GM21619 (cell line): ENCODE measurements around the gene KRTAP5-2.
"Not testable (repeated sequence)": the region's sequence is repeated elsewhere in the genome, so short reads cannot be mapped to it uniquely, and the experiment has no call there.

ENCODE experiments used
- ATAC-seq: cut with Tn5 transposase; IDR thresholded peaks from one replicate; pipeline ENCODE4 v1.9.1; 2021; ENCODE audit not compliant: unreplicated experiment

Gene KRTAP5-2, protein sequence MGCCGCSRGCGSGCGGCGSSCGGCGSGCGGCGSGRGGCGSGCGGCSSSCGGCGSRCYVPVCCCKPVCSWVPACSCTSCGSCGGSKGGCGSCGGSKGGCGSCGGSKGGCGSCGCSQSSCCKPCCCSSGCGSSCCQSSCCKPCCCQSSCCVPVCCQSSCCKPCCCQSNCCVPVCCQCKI

GRCh38 chr11:1597994-1598380 is at the start of gene KRTAP5-2:
Gene KRTAP5-2, minus strand, starts transcription at chr11:1598294. Its CDS starts 44 bp downstream, at chr11:1598250.
- ATAC-seq, result no peak

DNA sequence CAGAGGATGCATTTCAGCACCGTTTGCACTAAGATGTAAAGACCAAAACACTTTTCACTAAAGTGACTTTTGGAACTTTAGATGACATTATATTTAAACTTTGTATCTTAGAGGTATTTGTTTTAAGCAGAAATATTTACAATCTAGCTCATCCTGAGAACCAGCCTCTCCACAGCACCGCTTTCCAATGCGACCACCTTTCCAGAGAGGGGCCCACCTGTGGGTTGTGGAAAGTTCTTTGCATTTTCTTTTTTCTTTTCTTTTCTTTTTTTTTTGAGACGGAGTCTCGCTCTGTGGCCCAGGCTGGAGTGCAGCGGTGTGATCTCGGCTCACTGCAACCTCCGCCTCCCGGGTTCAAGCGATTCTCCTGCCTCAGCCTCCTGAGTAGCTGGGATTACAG is 48.4 kb upstream of the KRTAP5-2 start:
- ATAC-seq, result not testable (repeated sequence)

- no peak for ATAC-seq
Observed at GRCh38 chr11:1645357-1645821, 47.3 kb upstream of the KRTAP5-2 start.

GRCh38 chr11:1644601-1645356 is 46.7 kb upstream of the KRTAP5-2 start:
- ATAC-seq, result no peak

DNA sequence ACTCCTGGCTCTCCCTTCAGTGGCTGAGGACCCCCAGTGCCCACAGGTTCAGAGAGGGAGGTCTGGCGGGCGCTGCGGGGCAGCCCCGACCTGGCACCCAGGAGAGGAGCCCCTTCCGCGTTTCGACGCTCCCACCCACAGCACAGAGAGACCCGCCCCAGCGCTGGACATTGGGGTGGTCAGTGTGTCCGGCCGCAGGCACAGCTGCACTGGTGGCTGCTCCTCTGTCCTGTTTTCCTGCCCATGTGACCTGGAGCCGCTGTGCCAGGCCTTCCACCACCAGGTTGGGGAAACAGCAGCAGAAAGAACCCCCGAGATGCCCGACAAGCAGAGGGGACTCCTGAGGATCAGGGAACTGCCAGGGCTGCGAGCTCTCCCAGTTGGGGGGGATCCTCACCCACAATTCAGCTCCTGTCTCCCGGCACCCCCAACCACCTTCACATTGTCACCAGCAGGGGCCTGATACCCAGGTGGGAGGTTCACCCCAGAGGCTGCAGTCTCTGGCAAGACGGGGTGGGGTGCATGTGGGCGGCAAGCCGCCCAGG is 45.1 kb upstream of the KRTAP5-2 start:
- ATAC-seq, result no peak

- no peak for ATAC-seq
Observed at GRCh38 chr11:1642288-1643145, 44.4 kb upstream of the KRTAP5-2 start.

GRCh38 chr11:1641096-1641495 is 43.0 kb upstream of the KRTAP5-2 start:
- no peak for ATAC-seq

DNA sequence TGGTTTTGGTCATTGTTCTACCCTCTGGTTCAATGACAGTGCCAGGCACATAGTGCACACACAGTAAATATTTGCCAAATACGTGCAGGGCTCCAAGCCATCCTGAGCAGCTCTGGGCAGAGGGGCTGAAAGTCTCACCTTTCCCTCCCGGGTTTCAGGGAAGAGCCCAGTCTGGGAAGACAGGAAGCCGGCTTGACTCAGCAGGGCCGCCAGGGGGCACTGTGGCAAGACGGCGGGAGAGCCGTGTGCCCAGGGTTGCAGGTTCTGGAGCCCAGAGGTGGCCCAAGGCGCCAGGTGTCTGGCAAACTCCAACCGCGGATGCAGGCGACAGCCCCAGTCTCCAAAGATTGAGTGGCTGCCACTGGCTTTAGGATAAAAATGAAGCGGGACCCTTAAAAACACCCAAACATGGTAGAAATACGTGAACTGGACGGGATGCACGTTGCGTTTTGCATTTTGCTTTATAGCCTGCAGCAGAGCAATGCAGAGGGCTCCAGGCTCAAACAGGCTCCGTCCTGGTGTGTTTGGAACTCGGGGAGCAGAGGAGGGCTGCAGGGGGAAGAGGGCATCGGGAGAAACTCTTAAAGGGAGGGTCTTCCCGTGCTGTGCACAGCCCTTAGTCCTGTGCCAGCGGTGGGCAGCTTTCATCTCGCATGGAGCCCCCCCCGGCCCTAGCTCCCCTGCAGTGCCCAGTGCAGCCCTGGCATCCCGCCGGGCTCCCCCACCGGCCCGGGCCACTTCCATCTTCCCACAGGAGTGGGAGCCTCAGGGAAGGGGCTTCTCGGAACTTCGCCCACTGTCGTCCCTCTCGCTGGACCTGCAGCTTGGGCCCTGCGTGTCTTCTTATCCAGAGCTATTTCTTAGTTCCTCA is 42.2 kb upstream of the KRTAP5-2 start:
- no peak for ATAC-seq

DNA sequence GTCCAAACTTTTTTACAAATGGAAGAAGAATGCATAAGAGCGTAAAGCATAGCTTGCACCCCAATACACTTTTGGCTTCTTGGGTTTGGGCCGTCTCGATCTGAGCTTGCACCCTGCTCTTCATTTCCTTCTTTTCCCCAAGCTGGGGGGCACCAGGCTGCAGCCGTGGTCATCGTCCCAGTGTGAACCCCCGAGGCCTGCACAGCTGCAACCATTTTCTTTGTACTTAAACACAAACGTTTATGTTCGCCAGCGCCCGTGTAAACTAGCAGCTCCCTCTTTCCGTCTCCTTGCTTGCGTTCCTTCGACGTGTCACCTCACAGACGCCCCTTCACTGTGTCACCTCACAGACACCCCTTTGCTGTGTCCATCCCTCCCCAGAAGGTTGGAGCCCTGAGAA is 41.6 kb upstream of the KRTAP5-2 start:
- no peak for ATAC-seq

GRCh38 chr11:1639102-1639620 is 41.1 kb upstream of the KRTAP5-2 start:
- no peak for ATAC-seq

DNA sequence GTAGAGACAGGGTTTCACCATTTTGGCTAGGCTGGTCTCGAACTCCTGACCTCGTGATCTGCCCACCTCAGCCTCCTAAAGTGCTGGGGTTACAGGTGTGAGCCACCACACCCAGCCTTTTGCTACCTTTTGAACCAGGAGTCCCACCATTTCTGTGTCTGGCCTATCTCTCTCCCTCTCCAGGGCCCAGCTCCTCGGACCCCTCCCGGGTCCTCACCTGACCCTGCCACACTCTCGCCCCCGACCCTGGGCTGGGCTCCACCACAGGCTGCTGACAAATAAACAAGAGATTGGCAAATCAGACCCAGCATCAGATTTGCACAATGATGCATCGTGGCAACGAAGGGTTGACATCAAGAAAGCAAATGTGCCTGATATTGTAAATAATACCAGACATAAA is 40.2 kb upstream of the KRTAP5-2 start:
- no peak for ATAC-seq

DNA sequence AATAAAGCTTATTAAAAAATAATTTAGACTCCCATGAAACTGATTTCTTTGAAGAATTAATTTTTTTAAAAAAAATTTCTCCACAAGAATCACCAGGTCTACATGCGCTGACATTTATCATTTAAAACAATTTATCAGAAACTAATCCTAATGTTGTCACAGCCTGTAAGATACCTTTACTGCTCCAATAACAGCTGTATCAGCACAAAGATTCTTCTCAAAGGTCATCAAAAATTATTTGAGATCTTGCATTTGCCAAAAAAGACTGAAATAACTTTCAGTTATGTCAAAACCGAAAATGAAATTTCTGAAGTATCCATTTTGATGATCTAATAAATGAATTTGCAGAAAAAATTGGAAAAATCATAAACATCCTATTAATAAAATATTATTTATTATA is 39.5 kb upstream of the KRTAP5-2 start:
- no peak for ATAC-seq

- no peak for ATAC-seq
Observed at GRCh38 chr11:1636291-1636950, 38.3 kb upstream of the KRTAP5-2 start.

- ATAC-seq, result no peak
Observed at GRCh38 chr11:1633864-1634263, 35.8 kb upstream of the KRTAP5-2 start.

DNA sequence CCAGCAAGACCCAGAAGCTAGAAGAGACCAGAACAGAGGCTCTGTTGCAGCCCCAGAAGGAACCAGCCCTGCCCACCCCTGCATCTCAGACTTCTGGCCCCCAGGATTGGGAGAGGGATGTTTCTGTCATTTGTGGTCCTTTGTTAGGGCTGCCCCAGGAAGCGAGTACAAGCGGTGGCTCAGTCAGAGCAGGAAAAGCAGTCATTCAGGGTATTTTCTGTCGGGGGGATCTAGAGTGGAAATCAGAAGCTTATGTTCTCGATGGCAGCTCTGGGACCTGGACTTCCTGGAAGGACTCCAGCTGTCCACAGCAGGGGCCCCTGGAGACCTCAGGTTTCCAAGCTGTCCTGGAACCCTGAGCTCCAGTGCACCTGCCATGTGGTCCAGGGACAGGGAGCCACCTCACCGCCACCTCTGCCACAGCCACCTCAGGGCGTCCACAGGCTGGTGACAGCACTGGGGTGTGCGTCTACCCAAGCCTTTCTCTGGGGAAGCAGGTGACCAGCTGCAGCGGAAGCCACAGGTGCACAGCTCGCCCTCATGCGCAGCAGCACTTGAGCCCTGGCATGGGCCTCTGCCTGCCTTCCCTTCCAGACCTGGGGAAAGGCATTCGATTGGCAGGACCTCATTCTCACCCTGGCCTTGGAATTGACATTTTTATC is 34.1 kb upstream of the KRTAP5-2 start:
- ATAC-seq, result no peak

DNA sequence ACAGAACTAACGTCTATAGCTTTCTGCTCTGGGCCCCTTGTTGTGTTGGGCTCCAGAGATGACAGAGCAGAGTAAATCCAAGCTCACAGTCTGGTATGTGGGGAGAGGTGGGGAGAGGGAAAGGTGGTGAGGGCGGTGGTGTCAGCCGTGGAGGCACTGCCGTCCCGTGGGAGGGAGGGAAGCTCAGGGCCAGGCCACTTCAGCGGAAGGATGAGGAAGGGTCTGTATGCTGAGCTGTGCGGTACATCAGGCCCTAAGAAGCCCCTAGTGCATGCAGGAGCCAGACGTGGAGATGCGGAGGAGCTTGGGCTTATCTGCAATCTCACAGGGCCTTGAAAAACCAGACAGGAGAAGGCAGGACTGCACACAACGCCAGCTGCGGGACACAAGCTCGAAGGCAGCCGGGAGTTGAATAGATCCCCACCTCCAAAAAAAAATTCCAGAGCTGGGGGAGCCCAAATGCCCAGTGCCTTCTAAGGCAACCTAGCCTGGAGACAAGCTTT is 33.0 kb upstream of the KRTAP5-2 start:
- no peak for ATAC-seq

GRCh38 chr11:1630271-1630670 is 32.2 kb upstream of the KRTAP5-2 start:
- no peak for ATAC-seq

DNA sequence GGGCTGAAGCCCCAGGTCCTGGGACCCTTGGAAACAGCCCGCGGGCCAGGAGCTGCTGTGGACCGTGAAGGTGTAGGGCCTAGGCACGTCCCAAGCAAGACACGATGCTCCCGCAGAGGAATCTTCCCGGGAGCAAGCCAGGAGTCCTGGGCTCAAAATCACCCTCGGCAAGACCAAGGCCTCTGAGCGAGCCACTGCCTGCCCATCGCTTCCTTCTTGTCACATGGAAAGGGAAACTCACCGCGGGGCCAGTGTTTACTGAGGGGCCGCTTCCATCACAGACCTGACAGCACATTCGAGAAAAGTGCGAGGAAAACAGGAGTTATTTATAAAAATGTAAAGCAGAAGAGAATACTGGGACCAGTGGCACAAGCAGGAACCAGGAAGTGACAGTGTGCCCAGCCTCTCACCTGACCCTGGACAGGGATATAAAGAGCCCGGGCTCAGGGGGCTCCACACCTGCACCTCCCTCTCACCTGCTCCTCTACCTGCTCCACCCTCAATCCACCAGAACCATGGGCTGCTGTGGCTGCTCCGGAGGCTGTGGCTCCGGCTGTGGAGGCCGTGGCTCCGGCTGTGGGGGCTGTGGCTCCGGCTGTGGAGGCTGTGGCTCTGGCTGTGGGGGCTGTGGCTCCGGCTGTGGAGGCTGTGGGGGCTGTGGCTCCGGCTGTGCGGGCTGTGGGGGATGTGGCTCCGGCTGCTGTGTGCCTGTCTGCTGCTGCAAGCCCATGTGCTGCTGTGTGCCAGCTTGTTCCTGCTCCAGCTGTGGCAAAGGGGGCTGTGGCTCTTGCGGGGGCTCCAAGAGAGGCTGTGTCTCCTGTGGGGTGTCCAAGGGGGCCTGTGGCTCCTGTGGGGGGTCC is 31.5 kb upstream of the KRTAP5-2 start, which contains the start of gene KRTAP5-5:
KRTAP5-5 (plus strand) TSS at position 450 of the 860 bp plus-strand sequence; CDS start at position 516, 66 bp downstream.
- no peak for ATAC-seq
